ENCODE results near the gene ACAA1.

DNA sequence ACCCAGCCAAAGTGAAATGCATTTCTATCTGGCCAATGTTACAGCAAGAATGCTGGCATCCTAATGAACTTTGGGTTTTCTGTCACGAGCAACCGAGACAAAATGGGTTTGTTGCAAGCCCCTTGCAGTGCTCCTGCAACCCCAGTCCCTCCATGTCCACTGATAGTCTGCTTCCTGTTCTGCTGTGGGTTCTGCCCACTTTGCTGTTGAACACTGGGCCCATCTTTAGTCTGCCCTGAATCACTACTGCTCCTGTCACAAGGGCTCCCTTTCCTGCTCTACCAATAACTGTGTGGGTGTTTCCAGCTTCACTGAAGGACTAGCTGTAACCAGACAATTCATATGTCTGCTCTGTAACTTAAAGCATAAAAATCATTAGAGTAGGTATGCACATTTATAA lies 15.7 kb upstream of the ACAA1 start:
- no peak for TF ChIP-seq POLR2A (IDR thresholded peaks at IDR 0.05)
- TF ChIP-seq, protein P1, sequence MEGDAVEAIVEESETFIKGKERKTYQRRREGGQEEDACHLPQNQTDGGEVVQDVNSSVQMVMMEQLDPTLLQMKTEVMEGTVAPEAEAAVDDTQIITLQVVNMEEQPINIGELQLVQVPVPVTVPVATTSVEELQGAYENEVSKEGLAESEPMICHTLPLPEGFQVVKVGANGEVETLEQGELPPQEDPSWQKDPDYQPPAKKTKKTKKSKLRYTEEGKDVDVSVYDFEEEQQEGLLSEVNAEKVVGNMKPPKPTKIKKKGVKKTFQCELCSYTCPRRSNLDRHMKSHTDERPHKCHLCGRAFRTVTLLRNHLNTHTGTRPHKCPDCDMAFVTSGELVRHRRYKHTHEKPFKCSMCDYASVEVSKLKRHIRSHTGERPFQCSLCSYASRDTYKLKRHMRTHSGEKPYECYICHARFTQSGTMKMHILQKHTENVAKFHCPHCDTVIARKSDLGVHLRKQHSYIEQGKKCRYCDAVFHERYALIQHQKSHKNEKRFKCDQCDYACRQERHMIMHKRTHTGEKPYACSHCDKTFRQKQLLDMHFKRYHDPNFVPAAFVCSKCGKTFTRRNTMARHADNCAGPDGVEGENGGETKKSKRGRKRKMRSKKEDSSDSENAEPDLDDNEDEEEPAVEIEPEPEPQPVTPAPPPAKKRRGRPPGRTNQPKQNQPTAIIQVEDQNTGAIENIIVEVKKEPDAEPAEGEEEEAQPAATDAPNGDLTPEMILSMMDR (IDR thresholded peaks at IDR 0.05 in 4 of 5, conservative IDR thresholded peaks at IDR 0.05 in 1 of 5), result no peak
